HG03135 (cell line): ENCODE results near the gene PLS3.
A peak's percentile ranks its signal among the peaks of the same experiment; 100 is the strongest.

Source experiments
- ATAC-seq: cut with Tn5 transposase; IDR thresholded peaks from one replicate; pipeline ENCODE4 v1.9.1; 2021; ENCODE audit warnings: mild to moderate bottlenecking, moderate library complexity; ENCODE audit not compliant: unreplicated experiment

The PLS3 gene

DNA sequence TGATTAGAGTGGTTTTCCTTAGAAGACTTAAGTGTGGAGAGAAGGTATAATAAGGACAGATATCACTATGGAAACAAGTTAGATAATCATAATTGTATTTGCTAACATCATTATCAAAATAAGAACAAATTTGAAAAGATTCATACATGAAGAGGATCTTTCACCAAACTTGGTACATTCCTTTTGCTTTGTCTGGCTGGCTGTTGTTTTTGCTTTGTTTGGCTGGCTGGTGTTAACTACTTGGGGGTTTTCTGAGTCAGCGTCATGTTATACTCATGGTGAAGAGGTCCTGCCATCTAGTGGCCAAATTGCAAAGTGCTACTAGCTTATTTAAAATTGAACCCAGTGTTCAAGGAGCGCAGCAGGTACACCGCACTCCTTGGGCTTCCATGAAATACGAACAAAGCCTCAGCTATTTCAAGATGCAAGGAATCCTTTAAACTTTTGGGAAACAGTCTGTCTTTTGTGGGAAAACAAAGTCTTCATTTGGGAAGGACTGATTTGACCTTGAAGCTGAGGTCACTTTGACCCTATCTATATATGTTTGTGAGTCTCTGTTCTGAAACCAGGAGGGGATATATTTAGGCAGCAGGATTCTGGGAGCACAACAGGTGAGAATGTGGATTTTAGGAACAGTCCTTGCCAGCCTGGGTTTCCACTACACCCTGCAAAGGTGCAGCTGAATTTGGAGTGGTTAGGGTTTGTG lies 129.7 kb downstream of the PLS3 start:
- ATAC-seq, result peak; percentile 95

- ATAC-seq, result no peak
These were observed 132.5 kb downstream of the PLS3 start for GRCh38 chrX:115693476-115693875.

- ATAC-seq, result no peak
These were observed 133.1 kb downstream of the PLS3 start for GRCh38 chrX:115694028-115694427.

- no peak for ATAC-seq
These were observed 135.1 kb downstream of the PLS3 start for GRCh38 chrX:115696039-115696438.

DNA sequence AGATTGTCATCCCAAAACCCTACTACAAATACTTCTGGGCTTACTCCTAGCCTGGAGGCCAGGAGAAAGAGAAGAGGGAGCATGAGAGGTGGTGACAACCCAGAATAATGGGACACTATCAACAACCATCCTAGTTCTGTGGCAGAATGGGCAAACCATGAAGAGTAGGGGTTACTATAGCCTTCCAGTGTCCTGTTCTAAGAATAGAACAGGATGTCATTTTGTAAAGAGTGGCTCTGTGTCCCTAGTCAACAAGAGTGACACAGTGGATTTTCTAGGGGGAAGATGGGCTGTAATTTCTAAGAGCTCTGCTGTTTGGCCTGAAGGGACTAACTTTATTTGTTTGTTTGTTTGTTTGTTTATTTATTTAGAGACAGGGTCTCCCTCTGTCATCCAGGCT lies 136.0 kb downstream of the PLS3 start:
- ATAC-seq, result no peak

DNA sequence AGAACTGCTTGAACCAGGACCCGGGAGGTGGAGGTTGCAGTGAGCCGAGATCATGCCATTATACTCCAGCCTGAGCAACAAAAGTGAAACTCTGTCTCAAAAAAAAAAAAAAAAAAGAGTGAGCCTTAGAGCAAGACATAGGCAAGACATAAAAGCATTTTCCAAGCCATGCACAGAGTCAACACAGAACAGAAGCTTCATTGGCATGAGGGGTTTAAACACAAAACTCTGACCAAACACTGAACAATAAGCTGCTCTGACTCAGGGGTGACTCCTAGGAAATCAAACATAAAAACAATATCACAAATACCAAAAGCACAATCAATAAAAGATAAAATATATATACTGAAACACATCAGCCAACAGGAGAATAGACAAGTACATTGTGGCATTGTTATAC lies 136.8 kb downstream of the PLS3 start:
- ATAC-seq, result no peak
